ENCODE measurements around the gene DOCK7.

DNA sequence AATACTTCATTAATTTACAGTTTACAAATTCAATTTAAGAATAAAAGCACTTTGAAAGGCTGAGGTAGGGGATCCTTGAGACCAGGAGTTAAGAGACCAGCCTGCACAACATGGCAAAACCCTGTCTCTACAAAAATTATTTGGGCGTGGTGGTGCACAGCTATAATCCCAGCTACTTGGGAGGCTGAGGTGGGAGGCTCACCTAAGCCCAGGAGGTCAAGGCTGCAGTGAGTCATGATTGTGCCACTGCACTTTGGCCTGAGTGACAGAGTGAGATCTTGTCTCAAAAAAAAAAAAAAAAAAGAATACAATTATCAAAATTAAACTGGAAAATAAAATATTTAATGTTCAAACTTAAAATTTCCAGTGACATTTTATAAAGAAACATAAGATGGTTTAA lies 179.2 kb downstream of the DOCK7 start:
- no peak for TF ChIP-seq POLR2AphosphoS5 (IDR thresholded peaks at IDR 0.05; ENCODE audit: low read depth, low read length)
- TF ChIP-seq TAF1 (IDR thresholded peaks at IDR 0.05; ENCODE audit: borderline replicate concordance, insufficient read depth, low read length) = no peak
- TF ChIP-seq SIN3A (IDR thresholded peaks at IDR 0.05; ENCODE audit: borderline replicate concordance, insufficient read depth, low read length) = no peak

Data from PFSK-1 (cell line).